ENCODE data around the gene YEATS2.

GRCh38 chr3:183837894-183838293 lies 140.3 kb downstream of the YEATS2 start:
- TF ChIP-seq CTCF (IDR thresholded peaks at IDR 0.05; ENCODE audit: insufficient read depth, low read depth, low read length) (no peak), EZH2 (IDR thresholded peaks at IDR 0.05; ENCODE audit: insufficient read depth, low read length) (no peak)

All from astrocyte (in vitro differentiated cells and primary cell).